GM18520 (cell line): Measurements from ENCODE around the gene ZNF493.

ENCODE experiments used
- ATAC-seq: cut with Tn5 transposase; IDR thresholded peaks from one replicate; pipeline ENCODE4 v1.9.1; 2021; ENCODE audit not compliant: unreplicated experiment

Gene ZNF493

DNA sequence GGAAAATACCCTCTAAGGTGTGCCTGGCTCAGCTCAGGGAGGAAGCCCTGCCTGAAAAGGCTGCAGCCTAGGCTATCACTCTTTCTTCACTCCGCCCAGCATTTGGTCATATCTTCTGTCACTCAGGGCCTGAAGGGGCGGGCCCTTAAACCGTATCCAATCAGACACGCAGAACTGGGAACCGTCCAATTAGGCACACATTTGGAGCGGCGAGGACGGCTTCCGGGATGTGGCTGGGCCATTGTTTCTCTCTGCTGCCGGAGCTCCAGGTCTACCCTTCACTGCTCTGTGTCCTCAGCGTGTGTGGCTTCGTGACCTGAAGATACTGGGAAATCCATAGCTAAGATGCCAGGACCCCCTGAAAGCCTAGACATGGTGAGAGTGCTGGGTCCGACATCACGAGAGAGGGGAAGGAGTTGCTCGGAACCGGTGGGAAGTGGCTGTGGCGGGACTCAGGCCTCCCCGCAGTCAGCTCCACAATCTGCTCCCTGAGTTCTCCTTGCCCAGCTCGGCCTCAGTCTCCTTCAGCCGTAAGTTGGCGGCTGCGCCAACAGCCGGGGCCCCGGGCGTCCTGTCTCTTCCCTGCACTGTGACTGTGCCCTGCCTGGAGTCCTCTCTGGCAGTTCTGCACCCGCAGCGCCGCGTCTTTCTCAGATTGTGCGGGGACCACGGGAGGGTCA lies at the start of gene ZNF493:
ZNF493 (plus strand) TSS at position 241 of the 680 bp plus-strand sequence; CDS start at position 346, 105 bp downstream.
- ATAC-seq = peak; percentile 100

DNA sequence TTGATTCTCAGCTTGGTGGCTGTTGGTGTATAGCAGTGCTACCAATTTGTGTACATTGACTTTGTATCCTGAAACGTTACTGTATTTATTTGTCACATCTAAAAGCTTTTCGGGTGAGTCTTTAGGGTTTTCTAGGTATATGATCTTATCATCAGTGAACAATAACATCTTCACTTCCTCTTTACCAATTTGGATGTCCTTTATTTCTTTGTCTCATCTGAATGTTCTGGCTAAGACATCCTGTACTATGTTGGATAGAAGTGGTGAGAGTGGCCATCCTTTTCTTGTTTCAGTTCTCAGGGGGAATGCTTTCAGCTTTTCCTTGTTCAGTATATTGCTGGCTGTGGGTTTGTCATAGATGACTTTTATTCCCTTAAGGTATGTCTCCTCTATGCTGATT lies 44.1 kb upstream of the ZNF493 start:
- no peak for ATAC-seq

DNA sequence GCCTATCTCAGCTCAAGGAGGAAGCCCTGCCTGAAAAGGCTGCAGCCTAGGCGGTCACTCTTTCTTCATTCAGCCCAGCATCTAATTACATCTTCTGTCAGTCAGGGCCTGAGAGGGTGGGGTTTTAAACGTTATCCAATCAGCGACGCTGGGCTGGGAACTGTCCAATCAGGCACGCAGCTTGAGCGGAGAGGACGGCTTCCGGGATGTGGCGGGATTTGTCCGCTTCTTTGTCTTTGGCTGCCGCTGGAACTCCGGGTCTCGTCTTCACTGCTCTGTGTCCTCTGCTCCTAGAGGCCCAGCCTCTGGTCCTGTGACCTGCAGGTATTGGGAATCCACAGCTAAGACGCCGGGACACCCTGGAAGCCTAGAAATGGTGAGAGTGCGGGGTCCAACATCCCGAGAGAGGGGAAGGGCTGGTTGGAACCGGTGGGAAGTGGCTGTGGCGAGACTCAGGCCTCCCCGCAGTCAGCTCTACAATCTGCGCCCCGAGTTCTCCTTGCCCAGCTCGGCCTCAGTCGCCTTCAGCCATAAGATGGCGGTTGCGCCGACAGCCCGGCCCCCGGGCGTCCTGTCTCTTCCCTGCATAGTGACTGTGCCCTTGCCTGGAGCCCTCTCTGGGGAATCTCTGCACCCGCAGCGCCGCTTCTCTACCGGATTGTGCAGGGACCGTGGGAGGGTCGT lies 38.0 kb upstream of the ZNF493 start, which contains the start of gene ZNF738:
ZNF738 (plus strand) TSS at position 233 of the 684 bp plus-strand sequence; CDS start at position 374, 141 bp downstream.
- ATAC-seq = peak; percentile 98

DNA sequence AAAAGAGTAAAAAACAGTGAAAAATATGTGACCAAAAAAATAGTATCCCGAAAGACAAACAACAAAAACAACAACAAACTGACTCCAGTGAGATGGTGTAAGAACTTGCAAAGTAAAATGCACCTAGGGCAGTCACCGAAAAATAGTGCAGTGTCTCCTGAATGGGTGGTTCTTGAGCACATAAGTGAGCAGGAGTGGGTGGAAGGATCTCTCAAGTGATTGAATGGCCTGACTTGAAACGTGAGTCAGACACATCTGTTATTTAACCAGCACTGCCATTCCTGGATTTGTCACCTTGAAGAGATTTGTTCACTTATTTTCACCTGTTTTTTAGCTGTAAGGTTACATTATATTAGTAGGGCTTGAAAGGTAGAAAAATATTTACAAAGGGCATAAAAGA lies 34.6 kb upstream of the ZNF493 start:
- ATAC-seq = no peak

DNA sequence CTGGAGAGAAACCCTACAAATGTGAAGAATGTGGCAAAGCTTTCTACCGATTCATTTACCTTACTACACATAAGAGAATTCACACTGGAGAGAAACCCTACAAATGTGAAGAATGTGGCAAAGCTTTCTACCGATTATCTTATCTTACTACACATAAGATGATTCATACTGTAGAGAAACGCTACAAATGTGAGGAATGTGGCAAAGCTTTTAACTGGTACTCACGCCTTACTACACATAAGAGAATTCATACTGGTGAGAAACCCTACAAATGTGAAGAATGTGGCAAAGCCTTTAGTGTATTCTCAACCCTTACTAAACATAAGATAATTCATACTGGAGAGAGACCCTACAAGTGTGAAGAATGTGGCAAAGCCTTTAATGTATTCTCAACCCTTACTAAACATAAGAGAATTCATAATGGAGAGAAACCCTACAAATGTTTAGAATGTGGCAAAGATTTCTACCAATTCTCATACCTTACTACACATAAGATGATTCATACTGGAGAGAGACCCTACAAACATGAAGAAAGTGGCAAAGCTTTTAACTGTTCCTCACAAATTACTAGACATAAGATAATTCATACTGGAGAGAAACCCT lies 12.9 kb upstream of the ZNF493 start:
- no peak for ATAC-seq

DNA sequence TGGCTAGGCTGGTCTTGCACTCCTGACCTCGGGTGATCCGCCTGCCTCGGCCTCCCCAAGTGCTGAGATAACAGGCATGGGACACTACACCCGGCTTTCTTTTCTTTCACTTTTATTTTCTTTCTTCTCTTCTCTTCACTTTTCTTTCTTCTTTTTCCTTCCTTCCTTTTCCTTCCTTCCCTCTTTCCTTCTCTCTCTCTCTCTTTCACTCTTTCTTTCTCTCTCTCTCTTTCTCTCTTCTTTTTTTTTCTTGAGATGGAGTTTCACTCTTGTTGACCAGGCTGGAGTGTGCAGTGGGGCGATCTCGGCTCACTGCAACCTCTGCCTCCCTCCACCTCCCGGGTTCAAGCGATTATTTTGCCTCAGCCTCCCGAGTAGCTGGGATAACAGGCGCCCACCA lies 812 bp upstream of the ZNF493 start:
- ATAC-seq = no peak

DNA sequence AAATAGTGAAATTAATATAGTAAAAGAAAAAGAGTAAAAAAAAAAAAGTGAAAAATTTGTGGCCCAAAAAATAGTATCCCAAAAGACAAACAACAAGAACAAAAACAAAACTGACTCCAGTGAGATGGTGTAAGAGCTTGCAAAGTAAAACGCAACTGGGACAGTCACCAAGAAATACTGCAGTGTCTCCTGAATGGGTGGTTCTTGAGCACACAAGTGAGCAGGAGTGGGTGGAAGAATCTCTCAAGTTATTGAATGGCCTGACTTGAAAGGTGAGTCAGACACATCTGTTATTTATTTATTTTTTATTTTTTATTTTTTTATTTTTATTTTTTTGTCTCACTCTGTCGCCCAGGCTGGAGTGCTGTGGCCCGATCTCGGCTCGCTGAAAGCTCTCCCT lies 1.9 kb downstream of the ZNF493 start:
- no peak for ATAC-seq

DNA sequence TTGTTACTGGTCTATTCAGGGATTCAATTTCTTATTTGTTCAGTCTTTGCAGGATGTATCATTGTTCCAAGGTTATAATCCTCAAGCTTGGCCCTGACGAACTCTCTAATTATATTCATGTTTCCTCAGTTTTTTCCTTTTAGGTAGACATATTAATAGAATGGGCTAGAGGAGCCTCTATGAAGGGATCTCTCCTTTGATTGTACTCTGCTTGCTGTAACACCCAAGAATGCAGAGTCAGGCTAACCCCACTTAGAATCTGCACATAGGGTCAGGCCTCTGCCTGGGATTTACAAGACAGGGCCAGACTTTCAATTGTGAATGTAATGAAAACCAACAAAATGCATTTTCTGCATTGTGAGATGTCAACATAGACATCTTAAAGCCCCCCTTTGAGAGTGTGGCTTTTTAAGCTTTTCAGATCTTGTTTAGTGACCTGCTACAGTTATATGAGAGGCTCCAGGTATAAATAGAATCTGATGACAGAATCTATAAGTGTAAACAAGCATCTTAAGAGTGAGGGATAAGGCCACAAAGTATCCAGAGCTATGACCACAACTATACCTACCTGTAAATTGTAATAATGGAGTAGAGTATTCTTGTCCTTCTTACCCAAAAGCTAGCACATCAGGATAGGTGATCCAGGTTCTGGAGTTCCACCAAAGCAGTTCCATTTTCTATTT lies 5.5 kb downstream of the ZNF493 start:
- ATAC-seq = no peak

DNA sequence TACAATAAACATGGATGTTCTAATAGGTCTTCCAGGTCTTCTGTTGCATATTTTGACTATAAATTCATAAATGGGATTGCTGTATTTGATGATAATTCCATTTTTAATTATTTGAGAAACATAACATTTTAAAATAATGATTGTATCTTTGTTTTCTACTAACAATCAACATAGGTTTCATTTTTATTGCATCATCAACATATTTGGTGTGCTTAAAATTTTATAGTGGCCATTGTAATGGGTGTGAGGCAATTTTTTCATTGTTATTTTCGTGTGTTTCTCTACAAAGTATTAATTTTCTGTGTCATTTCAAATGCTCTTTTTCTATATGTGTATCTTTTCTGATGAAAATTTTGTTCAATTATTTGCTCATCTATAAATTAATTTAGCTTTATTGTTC lies 13.2 kb downstream of the ZNF493 start:
- ATAC-seq = no peak

DNA sequence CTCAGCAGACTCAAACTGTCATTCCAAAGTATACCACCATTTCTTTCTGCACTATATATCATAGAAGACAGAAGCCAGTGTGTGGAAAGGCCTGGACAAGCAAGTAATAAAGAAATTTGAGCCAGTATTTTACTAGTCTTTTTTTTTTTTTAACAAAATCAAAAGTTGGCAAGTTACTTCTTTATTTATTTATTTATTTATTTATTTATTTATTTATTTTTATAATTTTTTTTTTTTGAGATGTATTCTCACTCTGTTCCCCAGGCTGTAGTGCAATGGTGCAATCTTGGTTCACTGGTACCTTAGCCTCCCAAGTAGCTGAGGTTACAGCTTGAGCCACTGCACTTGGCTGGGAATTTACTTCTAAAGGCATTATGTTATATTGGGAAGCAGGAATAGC lies 25.3 kb downstream of the ZNF493 start:
- no peak for ATAC-seq

DNA sequence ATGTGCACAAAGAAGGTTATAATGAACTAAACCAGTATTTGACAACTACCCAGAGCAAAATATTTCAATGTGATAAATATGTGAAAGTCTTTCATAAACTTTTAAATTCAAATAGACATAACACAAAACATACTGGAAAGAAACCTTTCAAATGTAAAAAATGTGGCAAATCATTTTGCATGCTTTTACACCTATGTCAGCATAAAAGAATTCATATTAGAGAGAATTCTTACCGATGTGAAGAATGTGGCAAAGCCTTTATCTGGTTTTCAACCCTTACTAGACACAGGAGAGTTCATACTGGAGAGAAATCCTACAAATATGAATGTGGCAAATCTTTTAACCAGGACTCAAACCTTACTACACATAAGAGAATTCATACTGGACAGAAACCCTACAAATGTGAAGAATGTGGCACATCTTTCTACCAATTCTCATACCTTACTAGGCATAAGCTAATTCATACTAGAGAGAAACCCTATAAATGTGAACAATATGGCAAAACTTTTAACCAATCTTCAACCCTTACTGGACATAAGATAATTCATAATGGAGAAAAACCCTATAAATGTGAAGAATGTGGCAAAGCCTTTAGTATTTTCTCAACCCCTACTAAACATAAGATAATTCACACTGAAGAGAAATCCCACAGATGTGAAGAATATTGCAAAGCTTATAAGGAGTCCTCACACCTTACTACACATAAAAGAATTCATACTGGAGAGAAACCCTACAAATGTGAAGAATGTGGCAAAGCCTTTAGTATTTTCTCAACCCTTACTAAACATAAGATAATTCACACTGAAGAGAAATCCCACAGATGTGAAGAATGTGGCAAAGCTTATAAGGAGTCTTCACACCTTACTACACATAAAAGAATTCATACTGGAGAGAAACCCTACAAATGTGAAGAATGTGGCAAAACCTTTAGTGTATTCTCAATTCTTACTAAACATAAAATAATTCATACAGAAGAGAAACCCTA lies 26.4 kb downstream of the ZNF493 start:
- no peak for ATAC-seq

DNA sequence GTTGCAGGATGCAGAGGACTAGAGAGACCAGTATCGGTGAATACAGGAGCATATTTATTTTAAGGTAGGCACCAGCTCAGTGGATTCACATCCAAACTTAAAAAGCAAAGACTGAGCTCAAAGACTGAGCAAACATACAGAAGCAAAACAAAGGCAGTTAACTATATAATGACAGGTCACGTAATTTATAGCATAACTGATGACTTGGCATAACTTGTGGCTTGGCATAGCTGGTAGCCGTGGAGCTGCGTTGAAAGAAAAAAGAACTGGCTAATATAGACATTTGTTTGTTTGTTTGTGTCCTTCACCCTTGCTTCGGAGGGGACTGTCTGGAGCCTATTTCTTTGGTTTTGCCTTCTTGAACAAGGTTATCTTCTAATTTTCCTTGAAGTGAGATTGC lies 33.7 kb downstream of the ZNF493 start:
- no peak for ATAC-seq

DNA sequence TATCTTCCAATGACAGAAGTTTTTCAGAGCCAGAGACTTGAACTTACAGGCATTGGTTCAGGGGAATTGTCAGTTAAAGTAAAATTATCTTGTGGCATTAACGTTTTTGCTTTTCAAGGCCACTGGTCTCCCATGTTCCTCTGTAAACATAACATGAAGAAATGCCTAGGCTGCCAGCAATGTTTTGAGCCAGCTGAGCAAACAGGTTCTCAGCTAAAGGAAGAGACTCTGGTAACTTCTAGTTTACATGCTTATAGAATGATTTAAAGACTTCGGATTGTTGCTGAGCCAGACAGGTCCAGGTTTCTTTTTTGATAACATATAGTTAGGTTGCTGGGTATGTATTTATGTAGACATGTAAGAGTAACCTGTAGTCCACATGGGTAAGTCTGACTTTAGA lies 35.7 kb downstream of the ZNF493 start:
- no peak for ATAC-seq

DNA sequence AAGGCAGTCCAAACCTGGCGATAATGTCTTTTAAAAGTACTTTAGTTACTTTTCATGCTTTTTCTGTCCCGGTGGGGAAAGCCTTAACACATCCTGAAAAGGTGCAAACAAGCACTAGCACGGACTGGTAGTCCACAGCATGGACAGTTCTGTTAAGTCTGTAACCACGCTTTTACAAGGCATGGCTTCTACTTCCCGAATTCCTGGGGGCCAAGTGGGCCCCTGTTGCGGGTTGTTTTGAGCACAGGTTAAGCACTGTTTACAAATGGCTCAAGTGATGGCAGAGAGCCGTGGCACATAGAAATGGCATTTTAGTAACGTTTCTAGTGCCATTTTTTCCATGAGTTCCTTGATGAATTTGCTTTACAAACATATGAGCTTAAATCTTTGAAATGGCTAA lies 37.6 kb downstream of the ZNF493 start:
- no peak for ATAC-seq

DNA sequence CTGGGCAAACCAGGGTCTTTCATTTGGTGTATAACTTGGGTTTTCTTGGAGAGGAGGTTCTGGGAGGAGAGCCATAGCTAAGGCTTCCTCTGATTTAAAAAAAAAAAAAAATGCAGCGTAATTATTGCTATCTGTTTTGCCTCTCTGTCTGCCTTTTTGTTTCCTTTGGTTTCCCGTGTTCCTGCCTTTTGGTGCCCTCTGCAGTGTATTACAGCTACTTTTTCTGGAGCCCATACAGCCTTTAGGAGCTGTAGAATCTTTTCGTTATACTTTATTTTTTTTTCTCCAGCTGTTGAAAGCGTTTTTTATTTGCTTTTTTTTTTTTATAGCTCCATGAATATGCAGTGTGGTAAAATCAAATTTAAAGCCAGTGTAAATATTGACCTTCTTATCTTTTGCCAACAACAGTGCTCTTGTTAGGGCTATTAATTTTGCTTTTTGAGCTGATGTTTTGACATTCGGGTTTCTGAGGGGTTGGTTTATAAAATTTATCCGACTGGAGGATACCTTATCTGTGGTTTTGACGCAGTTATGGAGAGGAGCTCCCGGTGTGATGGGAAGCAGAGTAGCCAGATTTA lies 38.1 kb downstream of the ZNF493 start:
- ATAC-seq = no peak

DNA sequence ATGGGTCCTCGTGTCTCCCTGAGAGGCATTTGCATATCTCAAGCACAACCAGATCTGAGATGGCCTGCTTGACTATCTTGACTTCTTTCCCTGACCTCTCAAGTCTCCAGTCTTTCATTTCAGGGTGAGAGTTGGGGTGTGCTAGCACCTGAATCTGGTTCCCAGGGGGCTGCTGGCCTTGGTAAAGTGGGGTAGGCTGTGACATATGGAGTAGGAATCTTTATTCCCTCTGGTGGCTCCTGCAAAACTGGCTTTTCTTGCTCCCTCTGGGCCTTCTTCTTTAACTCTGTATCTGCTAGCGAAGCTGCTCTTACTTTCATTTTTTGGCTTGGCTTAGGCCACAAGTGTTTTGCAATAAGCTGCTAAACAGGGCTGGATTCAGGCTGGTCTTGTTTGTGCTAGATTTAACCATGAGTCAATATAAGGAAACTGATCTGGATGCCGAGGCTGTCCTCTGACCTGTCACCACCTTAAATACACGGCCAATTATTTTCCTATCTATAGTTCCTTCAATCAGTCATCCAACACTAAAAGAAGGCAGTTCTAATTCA lies 42.3 kb downstream of the ZNF493 start:
- ATAC-seq = no peak

DNA sequence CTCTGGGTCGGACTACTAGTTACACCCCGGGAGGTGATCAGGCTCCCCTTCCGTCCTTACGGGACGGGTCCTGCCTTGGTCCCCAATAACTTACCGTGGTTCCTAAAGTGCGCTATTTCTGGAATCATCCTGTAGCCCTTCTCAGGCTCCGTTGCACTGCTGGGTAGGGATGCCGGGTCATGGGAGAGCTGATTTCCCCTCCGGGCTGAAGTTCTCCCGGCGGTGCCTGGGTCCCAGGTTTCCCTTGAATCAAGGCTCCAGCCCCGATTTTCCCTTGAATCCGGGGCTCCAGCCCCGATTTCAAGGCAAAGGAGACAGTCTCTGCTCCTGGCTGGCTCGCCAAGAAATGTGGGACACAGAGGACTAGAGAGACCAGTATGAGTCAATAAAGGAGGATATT lies 43.4 kb downstream of the ZNF493 start:
- no peak for ATAC-seq

DNA sequence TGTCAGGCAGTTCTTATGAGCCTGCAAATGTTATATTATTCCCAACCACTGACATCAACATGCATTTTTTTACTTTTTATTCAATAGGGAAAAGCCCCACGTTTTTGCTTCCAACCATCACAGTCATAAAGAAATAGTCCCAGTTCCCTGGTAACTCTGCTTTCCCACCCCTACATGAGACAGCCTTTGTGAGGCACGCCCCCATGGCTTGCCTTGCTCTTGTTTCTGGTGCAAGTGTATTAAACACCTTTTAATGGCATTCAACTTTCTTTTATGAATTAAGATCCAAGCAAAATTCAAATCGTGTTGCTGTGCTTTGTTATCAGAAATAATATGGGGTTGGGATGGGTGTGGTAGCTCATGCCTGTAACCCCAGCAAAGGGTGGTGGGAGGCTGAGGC lies 54.3 kb downstream of the ZNF493 start:
- ATAC-seq = no peak

DNA sequence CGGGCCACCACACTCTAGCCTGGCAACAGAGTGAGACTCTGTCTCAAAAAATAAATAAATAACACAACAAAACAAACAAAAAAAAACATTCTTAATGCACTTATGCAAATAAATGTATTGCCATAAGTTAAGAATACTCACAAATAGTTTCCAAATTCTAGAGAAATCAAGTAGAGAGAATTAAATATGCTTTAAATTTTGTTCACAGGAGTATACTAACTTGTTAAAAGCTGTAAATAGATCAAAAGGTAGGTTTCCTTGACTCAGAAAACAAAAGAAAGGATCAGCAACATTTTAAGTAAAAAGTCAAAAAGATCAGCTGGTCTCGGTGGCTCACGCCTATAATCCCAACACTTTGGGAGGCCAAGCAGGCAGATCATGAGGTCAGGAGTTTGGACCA lies 58.0 kb downstream of the ZNF493 start:
- no peak for ATAC-seq

DNA sequence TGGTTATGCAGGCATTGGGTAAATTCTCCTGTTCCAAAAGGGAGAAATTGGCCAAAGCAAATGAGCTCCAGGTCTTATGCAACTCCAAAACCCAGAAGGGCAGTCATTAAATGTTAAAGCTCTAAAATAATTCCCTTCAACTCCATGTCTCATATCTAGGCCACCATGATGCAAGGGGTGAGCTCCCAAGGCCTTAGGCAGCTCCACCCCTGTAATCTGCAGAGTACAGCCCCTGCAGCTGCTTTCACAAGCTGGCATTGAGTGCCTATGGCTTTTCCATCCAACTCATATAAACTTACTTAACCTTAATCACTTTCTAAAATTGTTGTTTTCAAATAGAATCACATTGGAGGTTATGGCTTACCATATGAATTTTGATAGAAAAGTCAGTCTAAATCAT lies 63.8 kb downstream of the ZNF493 start:
- ATAC-seq = no peak
